Heart left ventricle (tissue), 16 donors: ENCODE results near the gene SIX2. TPM values are rescaled to one million over a fixed set of nuclear protein-coding genes. Genes with fewer than 3 reads are reported as not detected.

Experiments used
- ATAC-seq, 4 donors: fragments of 200-7000 bp; cut with Tn5 transposase; one replicate each; pipeline ENCODE4 v1.9.1; 2020 to 2022; ENCODE audit warnings: moderate library complexity in 4 of 4, mild to moderate bottlenecking in 3 of 4, moderate number of reproducible peaks in 1 of 4
- DNase-seq, 5 donors: peaks; one replicate each; pipeline ENCODE4 v3.0.0-alpha.2; 2020
- H3K27ac ChIP-seq, 12 donors: fragments of 200-600 bp; sonication (generic) in 4 of 12; one replicate each; pipeline versions ENCODE4 v1.5.0 to v1.8.0; 2016 to 2022; ENCODE audit warnings: mild to moderate bottlenecking in 2 of 12
- H3K27me3 ChIP-seq, 9 donors: fragments of 200-600 bp; sonication (generic) in 2 of 9; one replicate each; pipeline versions ENCODE4 v1.5.1 to v1.8.0; 2016 to 2022; ENCODE audit warnings: mild to moderate bottlenecking in 3 of 9
- H3K36me3 ChIP-seq, 9 donors: fragments of 200-600 bp; sonication (generic) in 2 of 9; one replicate each; pipeline versions ENCODE4 v1.5.0 to v1.8.0; 2018 to 2022; ENCODE audit warnings: mild to moderate bottlenecking in 2 of 9
- H3K4me1 ChIP-seq, 12 donors: fragments of 200-600 bp; sonication (generic) in 4 of 12; one replicate each; pipeline versions ENCODE4 v1.5.0 to v1.8.0; 2016 to 2022; ENCODE audit warnings: mild to moderate bottlenecking in 3 of 12
- H3K4me3 ChIP-seq, 12 donors: fragments of 200-600 bp; sonication (generic) in 4 of 12; one replicate each; pipeline versions ENCODE4 v1.5.0 to v1.8.0; 2017 to 2022; ENCODE audit warnings: mild to moderate bottlenecking in 9 of 12, moderate library complexity in 4 of 12
- H3K9me3 ChIP-seq, 12 donors: fragments of 200-600 bp; sonication (generic) in 4 of 12; one replicate each; pipeline versions ENCODE4 v1.5.0 to v1.8.0; 2016 to 2022; ENCODE audit warnings: mild to moderate bottlenecking in 1 of 12
- CTCF ChIP-seq, 12 donors: fragments of 200-600 bp; sonication (generic) in 4 of 12; IDR thresholded peaks; one replicate each; pipeline versions ENCODE4 v1.5.0 to v1.8.0; 2018 to 2022; ENCODE audit warnings: antibody characterized with exemption in 12 of 12, mild to moderate bottlenecking in 5 of 12
- POLR2A ChIP-seq, 2 donors: fragments of 450-650 bp; IDR thresholded peaks; one replicate each; pipeline ENCODE4 v1.6.1; 2017; ENCODE audit warnings: antibody characterized with exemption in 2 of 2, mild to moderate bottlenecking in 2 of 2, moderate library complexity in 2 of 2
- WGBS, 4 donors: extraction: QIAGEN DNeasy Blood & Tissue Kit in 2 of 4; methylation state at CpG; one replicate each; pipeline versions ENCODE4 v1.1.5 to v1.1.7; 2013 to 2018; 5-methylcytosine and 5-hydroxymethylcytosine counted together
- intact Hi-C, 10 donors: fragments of 100-400 bp; cut with DNase I; formaldehyde crosslinking; loops; one replicate each; pipeline versions ENCODE4 v1.11.1 to v1.14.2; 2022
- polyA plus RNA-seq, 2 donors: library from polyadenylated mRNA; stranded (reverse); fragments of 200-250 nt; gene quantifications; one replicate each; pipeline ENCODE4 v1.2.3, GENCODE V29; 2013
- total RNA-seq, 9 donors: library from RNA; depleted of rRNA in 2 of 9; stranded (reverse); fragments of >200 nt in 2 of 9; fragmentation: NEBNext Ultra II Directional in 3 of 9; extraction: Animal tissue kit (Norgen Biotek cat#: 25700) in 3 of 9; gene quantifications; one replicate each; pipeline versions ENCODE4 v1.1.0 to v1.2.4, GENCODE V29; 2016 to 2023
- donor health status: ischemic (EF 13 %, LVEDD 7.1; RV severe dilation, severe dysfunction).
- donor health status: healthy with polysubstance abuse.
- donor health status: DM: no; HTN: yes; CAD: no.
- donor health status: DM: no; HTN: no; CAD: no.
- donor health status: ischemic (EF 25% LVEDD 6.9; RV normal size, moderate dysfunction).
- donor health status: ischemic (EF 25% LVEDD 5.7; RV mildly dilated, moderate dysfunction).
- donor health status: healthy.
- donor health status: DM: yes; HTN: yes; CAD: no.
- donor health status: ischemic (EF 35%, LVEDD 5.7; RV mildly dilated, moderate dysfunction).
- donor health status: nonischemic (EF 11% LVEDD 7.7; RV severe dilation, severe dysfunction).
- donor health status: DM: yes; HTN: yes; CAD: no.
- donor health status: PGD.
- donor health status: ischemic (EF 29% LVEDD 5.4; RV normal size, mild dysfunction).
- donor health status: nonischemic (EF 23%, LVEDD 6.1; RV moderate dilation, normal function).

Gene SIX2
- total and polyA plus RNA-seq, 11 donors: 0.32 to 2.0 (median 0.99) TPM

GRCh38 chr2:45033302-45033701, 24.1 kb upstream of the SIX2 start:
- Histone ChIP-seq H3K9me3 (no peaks in the 10 kb centered on the region), H3K27ac (no peak overlapping the region), H3K4me1 (peaks cover 0 to 4% (median 0%) of the 10 kb centered on the region in 12 donors), H3K36me3 (no peaks in the 10 kb centered on the region), H3K27me3 (peaks cover 0 to 4% (median 0%) of the 10 kb centered on the region in 9 donors), H3K4me3 (no peak overlapping the region)
- WGBS, 4 donors: 81 to 90% (median 88%) methylated on average over 4 of the region's 4 CpGs
- intact Hi-C loops: no loop called here
- no peak for TF ChIP-seq CTCF (IDR thresholded peaks at IDR 0.05)
- TF ChIP-seq POLR2A (IDR thresholded peaks at IDR 0.05): no peak
- DNase-seq (no peak), ATAC-seq (no peak)

- Histone ChIP-seq H3K27ac (no peak overlapping the region), H3K27me3 (peaks cover 0 to 5% (median 0%) of the 10 kb centered on the region in 9 donors), H3K4me3 (no peak overlapping the region), H3K36me3 (no peaks in the 10 kb centered on the region), H3K9me3 (no peaks in the 10 kb centered on the region), H3K4me1 (peaks cover 0 to 4% (median 0%) of the 10 kb centered on the region in 12 donors)
- TF ChIP-seq CTCF (IDR thresholded peaks at IDR 0.05) (no peak), POLR2A (IDR thresholded peaks at IDR 0.05) (no peak)
- intact Hi-C loops: no loop called here
- WGBS, 4 donors: 68 to 78% (median 73%) methylated on average over 3 of the region's 3 CpGs
- DNase-seq (no peak), ATAC-seq (peak in 1 of 4 donors; percentile 49)
Observed at GRCh38 chr2:45031028-45031427, 21.8 kb upstream of the SIX2 start.

GRCh38 chr2:45030553-45030952, 21.3 kb upstream of the SIX2 start:
- ATAC-seq: no peak
- intact Hi-C loops: no loop called here

GRCh38 chr2:45029215-45029614, 20.0 kb upstream of the SIX2 start:
- Histone ChIP-seq H3K36me3 (no peaks in the 10 kb centered on the region), H3K27me3 (peaks cover 0 to 5% (median 0%) of the 10 kb centered on the region in 9 donors), H3K9me3 (no peaks in the 10 kb centered on the region), H3K4me3 (no peak overlapping the region), H3K27ac (no peak overlapping the region), H3K4me1 (peaks cover 0 to 7% (median 0%) of the 10 kb centered on the region in 12 donors)
- TF ChIP-seq POLR2A (IDR thresholded peaks at IDR 0.05): no peak
- TF ChIP-seq CTCF (IDR thresholded peaks at IDR 0.05): no peak
- peak in 1 of 4 donors; percentile 59 for ATAC-seq
- WGBS, 4 donors: 36 to 56% (median 52%) methylated on average over 6 of the region's 6 CpGs
- DNase-seq: peak in 1 of 5 donors; percentile 35
- intact Hi-C loops: no loop called here

More at GRCh38 chr2:45030553-45030952, 21.3 kb upstream of the SIX2 start:
- Histone ChIP-seq H3K27ac (no peak overlapping the region), H3K27me3 (peaks cover 0 to 5% (median 0%) of the 10 kb centered on the region in 9 donors), H3K4me1 (peaks cover 0 to 4% (median 0%) of the 10 kb centered on the region in 12 donors), H3K36me3 (no peaks in the 10 kb centered on the region), H3K9me3 (no peaks in the 10 kb centered on the region), H3K4me3 (no peak overlapping the region)
- TF ChIP-seq CTCF (IDR thresholded peaks at IDR 0.05) (no peak), POLR2A (IDR thresholded peaks at IDR 0.05) (no peak)
- no peak for DNase-seq
- 73 to 91% (median 86%) methylated on average over 4 of the region's 4 CpGs for WGBS, 4 donors
